ENCODE measurements around the gene LRRC31. TPM values are rescaled to one million over a fixed set of nuclear protein-coding genes. Genes with fewer than 3 reads are reported as not detected.

Gene LRRC31
- total and polyA plus RNA-seq, 2 experiments from 2014 or later = not detected

DNA sequence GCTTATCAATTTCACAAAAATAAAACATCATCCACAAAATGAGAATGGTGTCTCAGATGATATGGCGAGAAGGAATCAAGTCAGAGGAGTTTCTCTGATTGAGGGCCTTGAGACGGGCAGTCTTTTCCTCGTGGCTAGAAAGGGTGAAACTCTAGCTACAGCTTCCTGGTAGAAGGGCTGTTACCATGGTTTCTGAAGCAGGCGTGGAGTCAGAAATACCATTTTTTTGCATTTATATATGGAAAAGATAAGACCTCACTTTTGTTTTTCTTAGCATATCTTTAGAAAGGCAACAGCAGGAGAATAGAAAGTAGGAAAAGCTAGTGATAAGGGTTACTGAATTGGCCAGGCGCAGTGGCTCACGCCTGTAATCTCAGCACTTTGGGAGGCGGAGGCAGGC, 24.4 kb upstream of the LRRC31 start:
- no peaks in the 10 kb centered on the region for H3K4me1 Mint-ChIP-seq
- no peaks in the 10 kb centered on the region for H3K27me3 ChIP-seq (ENCODE audit: insufficient read depth)
- H3K36me3 Mint-ChIP-seq (ENCODE audit: low read depth) = no peaks in the 10 kb centered on the region
- 0 out of 2 replicates have a peak, but pooled peaks cover 2% of the 10 kb centered on the region for H3K9me2 ChIP-seq (ENCODE audit: insufficient read depth)
- no peaks in the 10 kb centered on the region for H4K20me1 ChIP-seq (replicated peaks; ENCODE audit: insufficient read depth)
- ATAC-seq (no peak), DNase-seq (ENCODE audit: low spot score) (no peak)
- no peaks in the 10 kb centered on the region for H3K36me3 ChIP-seq (ENCODE audit: insufficient read depth)
- H3K4me3 Mint-ChIP-seq = no peak overlapping the region
- no peak overlapping the region for H3K4me2 ChIP-seq
- no peaks in the 10 kb centered on the region for H3K4me1 ChIP-seq (ENCODE audit: insufficient read depth)
- H3K9me3 Mint-ChIP-seq = no peaks in the 10 kb centered on the region
- H3K4me3 ChIP-seq = no peak overlapping the region
- H3F3A ChIP-seq (replicated peaks; ENCODE audit: low read depth) = no peaks in the 10 kb centered on the region
- H3K27me3 Mint-ChIP-seq (ENCODE audit: insufficient read depth, low read depth, poor library complexity) = peaks cover under 1% of the 10 kb centered on the region
- no peak for TF ChIP-seq ZNF331 (CRISPR knock-in tag; IDR thresholded peaks at IDR 0.05; ENCODE audit: low read depth)
- TF ChIP-seq ETS1 (IDR thresholded peaks at IDR 0.05) = no peak
- TF ChIP-seq EZH2 (IDR thresholded peaks at IDR 0.05; ENCODE audit: low read depth, unreplicated experiment) = no peak
- TF ChIP-seq NANOG (IDR thresholded peaks at IDR 0.05; ENCODE audit: borderline replicate concordance) = no peak
- TF ChIP-seq STAT1 (IDR thresholded peaks at IDR 0.05; ENCODE audit: unreplicated experiment) = no peak
- TF ChIP-seq REST (IDR thresholded peaks at IDR 0.05; ENCODE audit: unreplicated experiment) = no peak
- no peak for TF ChIP-seq JUNB (IDR thresholded peaks at IDR 0.05; ENCODE audit: unreplicated experiment)
- TF ChIP-seq ZNF114 (CRISPR knock-in tag; IDR thresholded peaks at IDR 0.05) = no peak
- no peak for TF ChIP-seq POLR2AphosphoS5 (IDR thresholded peaks at IDR 0.05; ENCODE audit: low read depth)
- TF ChIP-seq CREB1 (CRISPR knock-in tag; IDR thresholded peaks at IDR 0.05; ENCODE audit: low read depth) = no peak
- no peak for TF ChIP-seq ZNF462 (CRISPR knock-in tag; IDR thresholded peaks at IDR 0.05)
- TF ChIP-seq CTCF (conservative IDR thresholded peaks at IDR 0.05; ENCODE audit: low read depth in 2 of 2) = no peak
- no peak for TF ChIP-seq EZH2phosphoT487 (IDR thresholded peaks at IDR 0.05; ENCODE audit: unreplicated experiment)
- no peak overlapping the region for H2AFZ ChIP-seq
- H3K27ac Mint-ChIP-seq = no peak overlapping the region
- no peak overlapping the region for H3K27ac ChIP-seq (ENCODE audit: low read depth)
- H3K79me2 ChIP-seq (replicated peaks; ENCODE audit: insufficient read depth) = no peaks in the 10 kb centered on the region
